Measurements from ENCODE around the gene ARHGEF4. TPM values are rescaled to one million over a fixed set of nuclear protein-coding genes. Genes with fewer than 3 reads are reported as not detected.

ARHGEF4 gene
- total RNA-seq, 1 experiment from 2014 or later = 12.6 TPM

DNA sequence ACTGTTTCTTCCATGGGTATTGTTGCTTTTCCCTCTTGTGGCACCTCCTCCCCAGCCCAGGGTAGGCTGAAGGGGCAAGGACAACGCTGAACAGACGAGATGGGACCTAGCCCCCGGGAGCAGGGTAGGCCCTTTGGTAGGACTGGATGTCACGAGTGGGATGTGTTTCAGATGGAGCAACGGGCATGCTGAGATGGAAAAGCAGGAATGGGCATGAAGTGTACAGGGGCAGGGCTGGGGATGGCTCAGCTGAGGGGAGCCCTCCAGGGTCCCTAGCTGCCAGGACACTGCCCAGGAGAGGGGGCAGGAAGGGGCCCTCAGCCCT lies 33.4 kb downstream of the ARHGEF4 start:
- DNase-seq = no peak
- WGBS (ENCODE audit: extremely low coverage, insufficient read length, low lambda C conversion rate) = no CpG with 5 or more reads among the region's 5 CpGs
- H3K23me2 ChIP-seq (ENCODE audit: insufficient read length, low read depth, low read length, poor library complexity, severe bottlenecking) = no peaks in the 10 kb centered on the region

More for the DNA sequence above, 33.4 kb downstream of the ARHGEF4 start:
- Histone ChIP-seq H4K8ac (replicated peaks; ENCODE audit: insufficient read length, low read depth, low read length) (no peak overlapping the region), H3K79me2 (ENCODE audit: insufficient read depth, low read length) (no peaks in the 10 kb centered on the region; the same call in 1 of the 2 replicates), H3T11ph (ENCODE audit: low read length) (no peak overlapping the region), H2AK5ac (ENCODE audit: insufficient read length, low read length) (no peak overlapping the region), H3K14ac (ENCODE audit: insufficient read depth, low read length) (no peak overlapping the region), H2BK5ac (ENCODE audit: insufficient read length, low read length) (no peak overlapping the region), H3K18ac (ENCODE audit: insufficient read length, low read depth, low read length) (no peak overlapping the region), H3K9me3 (ENCODE audit: control insufficient read depth, low read depth, low read length) (no peaks in the 10 kb centered on the region), H3K4me2 (ENCODE audit: insufficient read depth, insufficient read length, low read length) (no peak overlapping the region), H3K9ac (ENCODE audit: extremely low read depth, insufficient read length, low read length) (no peak overlapping the region), H2BK20ac (ENCODE audit: low read depth, low read length, poor library complexity, severe bottlenecking) (no peak overlapping the region), H3K79me1 (ENCODE audit: insufficient read depth, low read depth, low read length, poor library complexity, severe bottlenecking) (no peaks in the 10 kb centered on the region), H3K27me3 (ENCODE audit: insufficient read depth, low read length) (no peaks in the 10 kb centered on the region), H4K91ac (ENCODE audit: insufficient read length, low read depth, low read length) (no peak overlapping the region), H3K23ac (ENCODE audit: insufficient read length, low read depth, low read length) (no peak overlapping the region), H4K5ac (ENCODE audit: insufficient read length, low read depth, low read length) (no peak overlapping the region), H3K4ac (ENCODE audit: low read depth, low read length) (no peak overlapping the region), H2AFZ (ENCODE audit: low read length) (no peak overlapping the region), H3K27ac (ENCODE audit: insufficient read length, low read depth, low read length) (no peak overlapping the region), H3K4me1 (ENCODE audit: insufficient read depth, low read length) (no peaks in the 10 kb centered on the region; the same call in 1 of the 2 replicates), H4K20me1 (ENCODE audit: control insufficient read depth, insufficient read depth, insufficient read length) (no peaks in the 10 kb centered on the region), H2BK15ac (ENCODE audit: low read depth, low read length) (no peak overlapping the region), H2BK12ac (ENCODE audit: insufficient read length, low read depth, low read length) (no peak overlapping the region), H2BK120ac (ENCODE audit: low read depth, low read length, poor library complexity, severe bottlenecking) (no peak overlapping the region), H3K56ac (ENCODE audit: insufficient read length, low read depth, low read length) (no peak overlapping the region)
- peaks cover 24 to 40% of the 10 kb centered on the region in 2 experiments for H3K4me1 Mint-ChIP-seq
- H3K27me3 Mint-ChIP-seq (ENCODE audit: low read depth) = no peaks in the 10 kb centered on the region
- H3K27ac Mint-ChIP-seq = peak overlapping the region in 2 of 3 experiments; percentile 73 to 97; a peak in 2 of 7 replicates
- peaks cover 0 to 4% (median 2%) of the 10 kb centered on the region in 3 experiments; a peak in 4 of 7 replicates for H3K36me3 Mint-ChIP-seq (ENCODE audit: insufficient read depth in 1 of 3, low read depth in 3 of 3)
- no peak overlapping the region for H3K4me3 Mint-ChIP-seq
- TF ChIP-seq, protein P1, sequence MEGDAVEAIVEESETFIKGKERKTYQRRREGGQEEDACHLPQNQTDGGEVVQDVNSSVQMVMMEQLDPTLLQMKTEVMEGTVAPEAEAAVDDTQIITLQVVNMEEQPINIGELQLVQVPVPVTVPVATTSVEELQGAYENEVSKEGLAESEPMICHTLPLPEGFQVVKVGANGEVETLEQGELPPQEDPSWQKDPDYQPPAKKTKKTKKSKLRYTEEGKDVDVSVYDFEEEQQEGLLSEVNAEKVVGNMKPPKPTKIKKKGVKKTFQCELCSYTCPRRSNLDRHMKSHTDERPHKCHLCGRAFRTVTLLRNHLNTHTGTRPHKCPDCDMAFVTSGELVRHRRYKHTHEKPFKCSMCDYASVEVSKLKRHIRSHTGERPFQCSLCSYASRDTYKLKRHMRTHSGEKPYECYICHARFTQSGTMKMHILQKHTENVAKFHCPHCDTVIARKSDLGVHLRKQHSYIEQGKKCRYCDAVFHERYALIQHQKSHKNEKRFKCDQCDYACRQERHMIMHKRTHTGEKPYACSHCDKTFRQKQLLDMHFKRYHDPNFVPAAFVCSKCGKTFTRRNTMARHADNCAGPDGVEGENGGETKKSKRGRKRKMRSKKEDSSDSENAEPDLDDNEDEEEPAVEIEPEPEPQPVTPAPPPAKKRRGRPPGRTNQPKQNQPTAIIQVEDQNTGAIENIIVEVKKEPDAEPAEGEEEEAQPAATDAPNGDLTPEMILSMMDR (conservative IDR thresholded peaks at IDR 0.05) = no peak
- peaks cover 0 to 2% of the 10 kb centered on the region in 2 experiments; a peak in 2 of 5 replicates for H3K9me3 Mint-ChIP-seq
